Anterior cingulate cortex (tissue), 58 donors: Measurements from ENCODE around the gene C12orf42.

Experiments
- DNase-seq, 58 donors: peaks; one replicate each; lab custom pipeline; 2025; lab: John Stamatoyannopoulos, UW

C12orf42 gene

GRCh38 chr12:103278329-103278728 is 217.4 kb downstream of the C12orf42 start:
- DNase-seq, result no peak

GRCh38 chr12:103273645-103274044 is 222.1 kb downstream of the C12orf42 start:
- no peak for DNase-seq

- no peak for DNase-seq
Measured at GRCh38 chr12:103272949-103273348, 222.8 kb downstream of the C12orf42 start.

GRCh38 chr12:103269946-103270345 is 225.8 kb downstream of the C12orf42 start:
- no peak for DNase-seq

- no peak for DNase-seq
Measured at GRCh38 chr12:103268831-103269514, 226.8 kb downstream of the C12orf42 start.

GRCh38 chr12:103257763-103258162 is 238.0 kb downstream of the C12orf42 start:
- no peak for DNase-seq
